Hepatocyte (in vitro differentiated cells): ENCODE data around the gene KRT86. TPM values are rescaled to one million over a fixed set of nuclear protein-coding genes. Genes with fewer than 3 reads are reported as not detected.

Source experiments
- DNase-seq: peaks from one replicate; pipeline ENCODE4 v3.0.0-alpha.2; 2016; ENCODE audit warnings: low spot score
- H2AFZ ChIP-seq: fragments of 200-600 bp; sonication (generic); 2 replicates; pipeline ENCODE4 v1.6.0; 2016; ENCODE audit warnings: antibody characterized with exemption, mild to moderate bottlenecking
- H3K27ac ChIP-seq: fragments of 200-600 bp; sonication (generic); 2 replicates; pipeline ENCODE4 v1.5.1; 2016; ENCODE audit warnings: mild to moderate bottlenecking
- H3K27me3 ChIP-seq: fragments of 200-600 bp; sonication (generic); 2 replicates; pipeline ENCODE4 v1.6.1; 2016
- H3K36me3 ChIP-seq: fragments of 200-600 bp; sonication (generic); replicated peaks from 2 replicates; pipeline ENCODE4 v1.5.1; 2016; ENCODE audit warnings: low read depth; ENCODE audit not compliant: insufficient read depth
- H3K4me1 ChIP-seq: fragments of 200-600 bp; sonication (generic); 2 replicates; pipeline ENCODE4 v1.5.1; 2016; ENCODE audit warnings: mild to moderate bottlenecking, moderate library complexity; ENCODE audit not compliant: insufficient read depth
- H3K4me2 ChIP-seq: fragments of 200-600 bp; sonication (generic); 2 replicates; pipeline ENCODE4 v1.6.0; 2016
- H3K4me3 ChIP-seq: fragments of 200-600 bp; sonication (generic); 2 replicates; pipeline ENCODE4 v1.5.1; 2016; ENCODE audit warnings: mild to moderate bottlenecking
- H3K79me2 ChIP-seq: fragments of 200-600 bp; sonication (generic); 2 replicates; pipeline ENCODE4 v1.6.0; 2017; ENCODE audit warnings: mild to moderate bottlenecking
- H3K9me2 ChIP-seq: fragments of 200-600 bp; sonication (generic); replicated peaks from 2 replicates; pipeline ENCODE4 v1.6.0; 2017; ENCODE audit warnings: mild to moderate bottlenecking; ENCODE audit not compliant: insufficient read depth
- H3K9me3 ChIP-seq: fragments of 200-600 bp; sonication (generic); 2 replicates; pipeline ENCODE4 v1.5.1; 2016; ENCODE audit warnings: low read depth, mild to moderate bottlenecking
- H4K20me1 ChIP-seq: fragments of 200-600 bp; sonication (generic); 2 replicates; pipeline ENCODE4 v1.6.0; 2016; ENCODE audit warnings: mild to moderate bottlenecking; ENCODE audit not compliant: insufficient read depth, poor library complexity, severe bottlenecking
- EZH2 ChIP-seq: fragments of 200-600 bp; sonication (generic); IDR thresholded peaks from 2 replicates; pipeline ENCODE4 v1.6.1; 2016; ENCODE audit warnings: antibody characterized with exemption, mild to moderate bottlenecking, borderline replicate concordance
- EZH2phosphoT487 ChIP-seq: fragments of 200-600 bp; sonication (generic); IDR thresholded peaks from one replicate; pipeline ENCODE4 v1.6.1; 2018; ENCODE audit warnings: antibody characterized with exemption, mild to moderate bottlenecking, low read depth, moderate library complexity; ENCODE audit not compliant: unreplicated experiment, severe bottlenecking
- WGBS: methylation state at CpG from one replicate; pipeline ENCODE4 v1.1.6; 2016; ENCODE audit warnings: low lambda C conversion rate; ENCODE audit errors: missing lambda C conversion rate; 5-methylcytosine and 5-hydroxymethylcytosine counted together
- polyA plus RNA-seq: library from polyadenylated mRNA; unstranded; fragments of >200 nt; fragmentation: Nextera tagmentation; extraction: Ambion mirVana; gene quantifications from 2 replicates; pipeline ENCODE4 v1.2.1, GENCODE V29; 2016
- total RNA-seq: library from RNA; depleted of rRNA; stranded (reverse); fragments of >200 nt; gene quantifications from 2 replicates; pipeline ENCODE4 v1.2.3, GENCODE V29; 2014
- TF ChIP-seq, protein P1 (sequence below): fragments of 200-600 bp; sonication (generic); IDR thresholded peaks from 2 replicates; pipeline ENCODE4 v1.5.1; 2016; ENCODE audit warnings: antibody characterized with exemption, mild to moderate bottlenecking; ENCODE audit not compliant: poor library complexity

The KRT86 gene
- total and polyA plus RNA-seq, 2 experiments from 2014 or later, result 0.40 TPM; not detected in 1

GRCh38 chr12:52320784-52321400 lies 46.4 kb downstream of the KRT86 start, which contains the start of gene KRT83:
Gene KRT83, minus strand, starts transcription at chr12:52321398. Its CDS starts 63 bp downstream, at chr12:52321335.
- Histone ChIP-seq H3K9me3 (no peaks in the 10 kb centered on the region), H3K4me2 (no peak within 1 kb of the TSS), H4K20me1 (no peaks in the 10 kb centered on the region), H3K36me3 (no peaks in the 10 kb centered on the region), H3K4me1 (no peaks in the 10 kb centered on the region), H3K27ac (no peak within 1 kb of the TSS), H3K9me2 (no peaks in the 10 kb centered on the region), H3K4me3 (no peak within 1 kb of the TSS), H3K27me3 (peaks cover 4% of the 10 kb centered on the region), H2AFZ (no peak within 1 kb of the TSS), H3K79me2 (no peaks in the 10 kb centered on the region)
- TF ChIP-seq, protein P1, sequence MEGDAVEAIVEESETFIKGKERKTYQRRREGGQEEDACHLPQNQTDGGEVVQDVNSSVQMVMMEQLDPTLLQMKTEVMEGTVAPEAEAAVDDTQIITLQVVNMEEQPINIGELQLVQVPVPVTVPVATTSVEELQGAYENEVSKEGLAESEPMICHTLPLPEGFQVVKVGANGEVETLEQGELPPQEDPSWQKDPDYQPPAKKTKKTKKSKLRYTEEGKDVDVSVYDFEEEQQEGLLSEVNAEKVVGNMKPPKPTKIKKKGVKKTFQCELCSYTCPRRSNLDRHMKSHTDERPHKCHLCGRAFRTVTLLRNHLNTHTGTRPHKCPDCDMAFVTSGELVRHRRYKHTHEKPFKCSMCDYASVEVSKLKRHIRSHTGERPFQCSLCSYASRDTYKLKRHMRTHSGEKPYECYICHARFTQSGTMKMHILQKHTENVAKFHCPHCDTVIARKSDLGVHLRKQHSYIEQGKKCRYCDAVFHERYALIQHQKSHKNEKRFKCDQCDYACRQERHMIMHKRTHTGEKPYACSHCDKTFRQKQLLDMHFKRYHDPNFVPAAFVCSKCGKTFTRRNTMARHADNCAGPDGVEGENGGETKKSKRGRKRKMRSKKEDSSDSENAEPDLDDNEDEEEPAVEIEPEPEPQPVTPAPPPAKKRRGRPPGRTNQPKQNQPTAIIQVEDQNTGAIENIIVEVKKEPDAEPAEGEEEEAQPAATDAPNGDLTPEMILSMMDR, result no peak
- no peak for TF ChIP-seq EZH2phosphoT487
- no peak for TF ChIP-seq EZH2
- no peak for DNase-seq
- WGBS, result 95% methylated on average over 29 of the region's 35 CpGs

DNA sequence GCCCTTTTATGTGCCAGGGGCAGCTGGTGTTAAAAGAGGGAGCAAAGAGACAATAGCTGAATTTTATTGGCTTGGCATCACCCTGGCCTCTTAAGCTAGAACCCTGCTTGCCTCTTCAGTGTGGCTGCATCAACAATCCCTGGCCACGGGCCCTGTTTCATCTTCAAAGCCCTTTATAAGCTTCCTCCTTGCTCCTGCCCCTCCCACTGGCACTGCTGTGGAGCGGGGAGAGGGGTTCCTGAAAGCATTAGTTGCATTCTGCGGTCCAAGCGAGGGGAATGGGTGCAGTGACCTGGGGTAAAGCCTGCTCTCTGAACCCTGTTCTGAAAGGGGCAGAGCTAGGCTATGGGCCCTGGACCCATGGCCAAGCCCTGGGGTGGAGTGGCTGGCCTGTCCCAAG lies 47.0 kb downstream of the KRT86 start:
- H3K9me3 ChIP-seq, result no peaks in the 10 kb centered on the region
- H3K79me2 ChIP-seq, result no peaks in the 10 kb centered on the region
- WGBS, result 76% methylated on average over 4 of the region's 4 CpGs
- H3K4me2 ChIP-seq, result no peak overlapping the region
- H3K9me2 ChIP-seq, result no peaks in the 10 kb centered on the region
- H3K4me3 ChIP-seq, result no peak overlapping the region
- TF ChIP-seq, protein P1, result no peak
- no peak overlapping the region for H2AFZ ChIP-seq
- no peaks in the 10 kb centered on the region for H3K36me3 ChIP-seq
- H4K20me1 ChIP-seq, result no peaks in the 10 kb centered on the region
- H3K4me1 ChIP-seq, result no peaks in the 10 kb centered on the region
- H3K27me3 ChIP-seq, result peaks cover 4% of the 10 kb centered on the region
- DNase-seq, result no peak
- no peak overlapping the region for H3K27ac ChIP-seq

DNA sequence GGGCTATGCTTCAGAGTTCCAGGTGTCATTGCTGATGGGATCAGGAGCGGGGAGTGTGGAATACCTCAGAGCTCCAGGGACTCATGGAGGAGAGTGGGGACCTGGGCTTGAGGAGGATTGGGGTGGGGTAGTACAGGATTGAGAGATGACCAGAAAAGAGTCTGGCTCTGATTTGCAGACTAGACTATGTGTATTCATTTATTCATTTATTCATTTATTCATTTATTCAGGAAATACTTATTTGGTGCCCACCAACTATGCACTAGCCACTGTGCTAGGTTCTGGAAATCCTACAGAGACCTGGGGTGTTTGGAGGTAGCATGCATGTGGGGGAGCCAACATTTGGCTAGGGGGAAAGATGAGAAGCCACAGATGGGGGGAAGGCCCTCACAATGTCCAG lies 47.6 kb downstream of the KRT86 start:
- peaks cover 4% of the 10 kb centered on the region for H3K27me3 ChIP-seq

More for the DNA sequence above, 47.6 kb downstream of the KRT86 start:
- no peak overlapping the region for H3K4me2 ChIP-seq
- DNase-seq, result no peak
- H4K20me1 ChIP-seq, result no peaks in the 10 kb centered on the region
- no peak for TF ChIP-seq EZH2
- TF ChIP-seq, protein P1, result no peak
- TF ChIP-seq EZH2phosphoT487, result no peak
- H2AFZ ChIP-seq, result no peak overlapping the region
- H3K4me1 ChIP-seq, result no peaks in the 10 kb centered on the region
- H3K9me3 ChIP-seq, result no peaks in the 10 kb centered on the region
- no peaks in the 10 kb centered on the region for H3K9me2 ChIP-seq
- no peak overlapping the region for H3K27ac ChIP-seq
- H3K79me2 ChIP-seq, result no peaks in the 10 kb centered on the region
- no peaks in the 10 kb centered on the region for H3K36me3 ChIP-seq
- 94% methylated on average over 1 of the region's 1 CpG for WGBS
- H3K4me3 ChIP-seq, result no peak overlapping the region
